ENCODE data around the gene OR10A7.
A peak's percentile ranks its signal among the peaks of the same experiment; 100 is the strongest.
"Not testable (repeated sequence)": the region's sequence is repeated elsewhere in the genome, so short reads cannot be mapped to it uniquely, and the experiment has no call there.

Gene OR10A7, protein sequence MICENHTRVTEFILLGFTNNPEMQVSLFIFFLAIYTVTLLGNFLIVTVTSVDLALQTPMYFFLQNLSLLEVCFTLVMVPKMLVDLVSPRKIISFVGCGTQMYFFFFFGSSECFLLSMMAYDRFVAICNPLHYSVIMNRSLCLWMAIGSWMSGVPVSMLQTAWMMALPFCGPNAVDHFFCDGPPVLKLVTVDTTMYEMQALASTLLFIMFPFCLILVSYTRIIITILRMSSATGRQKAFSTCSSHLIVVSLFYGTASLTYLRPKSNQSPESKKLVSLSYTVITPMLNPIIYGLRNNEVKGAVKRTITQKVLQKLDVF

DNA sequence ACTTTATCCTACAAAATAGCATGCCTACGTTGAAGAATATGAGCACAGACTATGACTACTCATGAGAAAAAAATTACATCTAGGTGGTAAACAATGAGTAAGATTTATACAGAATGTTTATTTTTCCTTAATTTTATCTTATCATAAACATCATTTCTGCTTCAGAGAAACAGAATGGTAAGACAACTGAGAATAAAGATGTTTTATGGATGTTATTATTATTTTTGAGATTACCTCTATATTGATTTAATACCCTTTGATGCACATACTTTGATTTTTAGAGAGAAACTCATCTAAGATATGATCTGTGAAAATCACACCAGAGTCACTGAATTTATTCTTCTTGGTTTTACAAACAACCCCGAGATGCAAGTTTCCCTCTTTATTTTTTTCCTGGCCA is at the start of gene OR10A7:
OR10A7 (plus strand) TSS at position 301 of the 400 bp plus-strand sequence; CDS start at position 301, 0 bp downstream.
- TF ChIP-seq, protein P1, sequence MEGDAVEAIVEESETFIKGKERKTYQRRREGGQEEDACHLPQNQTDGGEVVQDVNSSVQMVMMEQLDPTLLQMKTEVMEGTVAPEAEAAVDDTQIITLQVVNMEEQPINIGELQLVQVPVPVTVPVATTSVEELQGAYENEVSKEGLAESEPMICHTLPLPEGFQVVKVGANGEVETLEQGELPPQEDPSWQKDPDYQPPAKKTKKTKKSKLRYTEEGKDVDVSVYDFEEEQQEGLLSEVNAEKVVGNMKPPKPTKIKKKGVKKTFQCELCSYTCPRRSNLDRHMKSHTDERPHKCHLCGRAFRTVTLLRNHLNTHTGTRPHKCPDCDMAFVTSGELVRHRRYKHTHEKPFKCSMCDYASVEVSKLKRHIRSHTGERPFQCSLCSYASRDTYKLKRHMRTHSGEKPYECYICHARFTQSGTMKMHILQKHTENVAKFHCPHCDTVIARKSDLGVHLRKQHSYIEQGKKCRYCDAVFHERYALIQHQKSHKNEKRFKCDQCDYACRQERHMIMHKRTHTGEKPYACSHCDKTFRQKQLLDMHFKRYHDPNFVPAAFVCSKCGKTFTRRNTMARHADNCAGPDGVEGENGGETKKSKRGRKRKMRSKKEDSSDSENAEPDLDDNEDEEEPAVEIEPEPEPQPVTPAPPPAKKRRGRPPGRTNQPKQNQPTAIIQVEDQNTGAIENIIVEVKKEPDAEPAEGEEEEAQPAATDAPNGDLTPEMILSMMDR (conservative IDR thresholded peaks at IDR 0.05; ENCODE audit: low read depth, low read length) = no peak
- no peak for DNase-seq (ENCODE audit: low read depth)
- H3K4me3 ChIP-seq (ENCODE audit: low read depth, low read length) = no peak within 1 kb of the TSS

DNA sequence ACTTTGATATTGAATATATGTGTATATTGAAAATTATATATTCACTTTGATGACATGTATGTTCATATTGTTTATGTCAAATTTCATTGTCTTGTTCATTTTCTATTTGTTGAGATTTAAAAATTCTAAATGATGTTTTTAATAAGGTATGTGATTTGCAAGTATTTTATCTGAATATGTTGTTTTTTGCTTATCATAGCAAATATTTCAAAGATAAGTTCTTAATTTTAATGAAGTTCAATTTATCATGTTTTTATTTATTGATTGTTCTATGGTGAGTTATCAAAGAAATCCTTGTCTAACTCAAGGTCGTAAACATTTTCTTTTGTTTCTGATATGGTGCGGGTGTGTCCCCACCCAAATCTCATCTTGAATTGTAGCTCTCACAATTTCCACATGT is 49.4 kb upstream of the OR10A7 start:
- TF ChIP-seq, protein P1 (conservative IDR thresholded peaks at IDR 0.05; ENCODE audit: low read depth, low read length) = no peak
- DNase-seq (ENCODE audit: low read depth) = no peak
- no peak overlapping the region for H3K4me3 ChIP-seq (ENCODE audit: low read depth, low read length)

DNA sequence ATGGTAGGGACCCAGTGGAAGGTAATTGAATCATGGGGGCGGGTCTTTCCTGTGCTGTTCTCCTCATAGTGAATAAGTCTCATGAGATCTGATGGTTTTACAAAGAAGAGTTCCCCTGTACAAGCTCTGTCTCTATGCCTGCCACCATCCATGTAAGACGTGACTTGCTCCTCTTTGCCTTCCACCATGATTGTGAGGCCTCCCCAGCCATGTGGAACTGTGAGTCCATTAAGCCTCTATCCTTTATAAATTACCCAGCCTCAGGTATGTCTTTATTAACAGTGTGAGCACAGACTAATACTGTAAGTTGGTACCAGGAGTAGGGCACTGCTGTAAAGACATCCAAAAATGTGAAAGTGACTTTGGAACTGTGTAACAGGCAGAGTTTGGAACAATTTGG is 49.0 kb upstream of the OR10A7 start:
- not testable (repeated sequence) for DNase-seq (ENCODE audit: low read depth); H3K4me3 ChIP-seq (ENCODE audit: low read depth, low read length)

DNA sequence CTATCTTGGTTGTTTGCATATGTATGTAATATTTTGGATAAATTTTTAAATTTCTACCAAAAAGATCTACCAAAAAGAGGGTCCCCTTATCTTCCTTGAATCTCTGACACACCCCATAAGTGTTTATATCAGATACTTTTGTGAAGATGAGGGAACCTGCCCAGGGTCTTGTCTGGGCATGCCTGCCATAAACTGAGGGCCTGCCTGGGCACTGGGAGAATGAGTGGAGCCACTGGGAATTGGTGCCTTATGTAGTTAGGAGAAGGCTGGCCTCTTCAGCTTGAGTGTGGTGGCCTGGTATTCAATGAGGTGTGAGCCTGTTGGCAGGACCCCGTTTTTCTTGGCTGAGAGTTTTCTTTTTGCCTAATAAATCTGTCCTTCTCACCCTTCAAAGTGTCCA is 48.1 kb upstream of the OR10A7 start:
- no peak for DNase-seq (ENCODE audit: low read depth)
- TF ChIP-seq, protein P1 (conservative IDR thresholded peaks at IDR 0.05; ENCODE audit: low read depth, low read length) = no peak
- no peak overlapping the region for H3K4me3 ChIP-seq (ENCODE audit: low read depth, low read length)

DNA sequence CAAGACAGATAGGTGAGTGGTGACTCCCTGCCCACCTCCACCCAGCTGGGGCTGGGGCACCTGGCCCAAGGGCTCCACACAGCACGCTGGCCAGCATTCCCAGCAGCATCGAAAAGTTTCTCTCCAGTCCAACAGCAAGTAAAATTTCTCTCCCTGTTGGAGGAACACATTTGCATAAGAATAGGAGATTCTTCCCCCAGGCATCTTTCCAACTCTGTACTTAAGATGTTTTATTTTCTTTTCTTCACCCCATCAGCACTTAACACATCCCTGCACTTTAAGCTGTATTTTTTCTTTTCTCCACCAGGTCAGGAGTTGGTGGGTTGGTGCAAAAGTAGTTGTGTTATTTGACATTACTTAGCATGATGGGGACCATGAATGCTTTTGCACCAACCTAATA is 47.4 kb upstream of the OR10A7 start:
- DNase-seq (ENCODE audit: low read depth) = no peak
- H3K4me3 ChIP-seq (ENCODE audit: low read depth, low read length) = no peak overlapping the region
- TF ChIP-seq, protein P1 (conservative IDR thresholded peaks at IDR 0.05; ENCODE audit: low read depth, low read length) = no peak

DNA sequence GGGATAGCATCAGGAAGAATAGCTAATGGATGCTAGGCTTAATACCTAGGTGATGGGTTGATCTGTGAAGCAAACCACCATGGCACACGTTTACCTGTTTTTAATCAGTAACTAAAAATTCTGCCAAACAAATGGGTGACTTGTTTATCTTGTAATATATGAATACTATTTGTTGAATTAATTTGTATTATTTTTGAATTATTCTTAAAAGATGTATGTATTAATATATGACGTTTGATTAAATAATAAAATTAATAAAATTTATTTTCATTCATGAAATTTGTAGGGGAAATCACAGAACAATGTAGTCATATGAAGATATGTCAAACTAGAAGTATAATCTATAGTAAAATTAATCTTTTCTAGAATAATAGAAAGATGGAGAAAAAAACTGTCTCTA is 32.3 kb upstream of the OR10A7 start:
- DNase-seq (ENCODE audit: low read depth) = no peak
- no peak overlapping the region for H3K4me3 ChIP-seq (ENCODE audit: low read depth, low read length)
- TF ChIP-seq, protein P1 (conservative IDR thresholded peaks at IDR 0.05; ENCODE audit: low read depth, low read length) = no peak

DNA sequence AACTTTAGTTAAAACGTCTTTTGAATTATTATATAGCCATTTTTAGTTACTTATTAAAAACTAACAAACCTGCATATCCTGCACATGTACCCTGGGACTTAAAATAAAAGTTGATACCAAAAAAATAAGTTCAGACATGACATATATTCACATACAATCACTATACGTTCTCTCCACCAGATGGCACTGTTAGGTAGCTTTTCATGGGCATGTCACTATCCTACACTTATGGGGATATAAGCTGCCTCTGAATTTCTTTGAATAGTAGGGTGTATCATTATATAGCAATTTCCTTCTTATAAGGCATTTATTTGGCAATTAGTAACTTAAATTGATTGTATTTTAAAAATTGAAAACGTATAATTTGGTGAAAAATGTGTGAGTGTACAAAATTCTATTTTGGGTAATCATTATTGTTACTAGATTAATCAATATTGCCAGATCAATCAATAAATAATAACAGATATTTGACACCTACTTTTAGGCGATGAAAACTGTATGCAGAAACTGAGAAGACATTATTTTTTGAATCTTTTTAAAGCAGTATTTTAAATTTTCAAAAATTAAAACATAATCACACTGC is 31.8 kb upstream of the OR10A7 start:
- TF ChIP-seq, protein P1 (conservative IDR thresholded peaks at IDR 0.05; ENCODE audit: low read depth, low read length) = peak; percentile 71
- H3K4me3 ChIP-seq (ENCODE audit: low read depth, low read length) = no peak overlapping the region
- DNase-seq (ENCODE audit: low read depth) = peak; percentile 90
